K562 (cell line): ENCODE measurements around the gene NAA80. TPM values are rescaled to one million over a fixed set of nuclear protein-coding genes. Genes with fewer than 3 reads are reported as not detected.
A peak's percentile ranks its signal among the peaks of the same experiment; 100 is the strongest.

Experiments used
- ATAC-seq: fragments of 200-7000 bp; cut with Tn5 transposase; 3 replicates; pipeline ENCODE4 v1.9.1; 2020; ENCODE audit warnings: moderate library complexity
- Bru-seq: library from RNA; stranded (reverse); fragments of 400-500 nt; gene quantifications from one replicate; lab custom pipeline; 2021; lab: Mats Ljungman, UMichigan
- BruChase-seq, 2 experiments: library from RNA; stranded (reverse); fragments of 400-500 nt; gene quantifications; one replicate each; lab custom pipeline; 2021; lab: Mats Ljungman, UMichigan
- BruUV-seq: library from RNA; stranded (reverse); fragments of 400-500 nt; replicated peaks from 2 replicates; lab custom pipeline; 2021; lab: Mats Ljungman, UMichigan
- CTCF ChIA-PET: fragments of 300-600 bp; formaldehyde crosslinking; extraction: SDS; loops from one replicate; lab custom pipeline; 2021; ENCODE audit warnings: low intra/inter-chr PET ratio; lab: Yijun Ruan, JAX
- POLR2A ChIA-PET: fragments of 300-600, 350-650 bp; sonication (Branson Sonifier 250); formaldehyde crosslinking; extraction: SDS; loops from one replicate; lab custom pipeline; 2021; ENCODE audit warnings: antibody characterized with exemption, inconsistent platforms; lab: Yijun Ruan, JAX
- DNase-seq, 4 experiments: peaks; one replicate each; pipeline versions ENCODE4 v3.0.0 to v3.0.0-alpha.2; 2011 to 2018; ENCODE audit warnings: low spot score in 3 of 4, mixed read lengths in 3 of 4; ENCODE audit errors: extremely low read depth in 1 of 4
- FAIRE-seq: peaks from 2 replicates; lab custom pipeline; 2011; peaks lifted over from hg19 to GRCh38; lab: Jason Lieb, UNC
- H2AFZ ChIP-seq: 2 replicates; pipeline ENCODE4 v1.6.0; 2011; ENCODE audit warnings: low read depth, low read length, control low read depth, inconsistent platforms
- H3K27ac ChIP-seq: fragments of 200-600 bp; 3 replicates; pipeline ENCODE4 v1.8.0; 2011; ENCODE audit warnings: low read depth, mild to moderate bottlenecking, control low read depth, inconsistent platforms, low read length, moderate library complexity, mixed read lengths; ENCODE audit errors: extremely low read depth
- H3K27me3 ChIP-seq, 2 experiments: fragments of 300-600 bp in 1 of 2; 2 replicates in 1 of 2; 3 replicates in 1 of 2; pipeline versions ENCODE4 v1.6.0 to v1.8.0; 2011; ENCODE audit warnings: inconsistent platforms in 2 of 2, low read length in 2 of 2, mild to moderate bottlenecking in 1 of 2, mixed read lengths in 1 of 2, moderate library complexity in 1 of 2; ENCODE audit not compliant: control insufficient read depth in 2 of 2, insufficient read depth in 2 of 2
- H3K36me3 ChIP-seq: fragments of 300-600 bp; 3 replicates; pipeline ENCODE4 v1.8.0; 2011; ENCODE audit warnings: mild to moderate bottlenecking, low read length, inconsistent platforms; ENCODE audit not compliant: control insufficient read depth, insufficient read depth
- H3K4me1 ChIP-seq, 2 experiments: fragments of 200-600 bp in 1 of 2; replicated peaks in 1 of 2; 2 replicates in 1 of 2; 3 replicates in 1 of 2; pipeline versions ENCODE4 v1.5.1 to v1.8.0; 2011; ENCODE audit warnings: inconsistent platforms in 2 of 2, low read length in 2 of 2, mild to moderate bottlenecking in 1 of 2, mixed read lengths in 1 of 2, moderate library complexity in 1 of 2; ENCODE audit not compliant: control insufficient read depth in 2 of 2, insufficient read depth in 2 of 2
- H3K4me2 ChIP-seq: 2 replicates; pipeline ENCODE4 v1.6.1; 2011; ENCODE audit warnings: low read length, control low read depth, inconsistent platforms, mixed read lengths; ENCODE audit not compliant: insufficient read depth
- H3K4me3 ChIP-seq: fragments of 200-600 bp; sonication (generic), shearing (Covaris generic); 2 replicates; pipeline ENCODE4 v1.5.1; 2016; ENCODE audit warnings: control low read depth, inconsistent platforms
- H3K79me2 ChIP-seq: fragments of 200-600 bp; 3 replicates; pipeline ENCODE4 v1.8.0; 2011; ENCODE audit warnings: low read length, inconsistent platforms; ENCODE audit not compliant: control insufficient read depth, insufficient read depth
- H3K9ac ChIP-seq, 2 experiments: 2 replicates each; pipeline versions ENCODE4 v1.6.0 to v1.6.1; 2011; ENCODE audit warnings: low read depth in 2 of 2, low read length in 2 of 2, control low read depth in 1 of 2, inconsistent platforms in 1 of 2, mild to moderate bottlenecking in 1 of 2, mixed read lengths in 1 of 2; ENCODE audit not compliant: insufficient read depth in 1 of 2
- H3K9me1 ChIP-seq: one replicate; pipeline ENCODE4 v1.6.0; 2011; ENCODE audit warnings: inconsistent platforms, mild to moderate bottlenecking, low read length, moderate library complexity; ENCODE audit not compliant: control insufficient read depth, insufficient read depth
- H3K9me3 ChIP-seq: replicated peaks from 2 replicates; pipeline ENCODE4 v1.5.1; 2011; ENCODE audit warnings: low read depth, low read length, inconsistent platforms; ENCODE audit not compliant: control insufficient read depth, insufficient read depth
- H4K20me1 ChIP-seq: replicated peaks from 2 replicates; pipeline ENCODE4 v1.6.1; 2011; ENCODE audit warnings: low read length, inconsistent platforms, mixed read lengths; ENCODE audit not compliant: control insufficient read depth, insufficient read depth
- CHD2 ChIP-seq: IDR thresholded peaks from 2 replicates; pipeline ENCODE4 v1.6.1; 2011; ENCODE audit warnings: low read depth, low read length
- CREB1 ChIP-seq, 2 experiments: sonication (generic) in 1 of 2; formaldehyde crosslinking in 1 of 2; IDR thresholded peaks; 2 replicates each; pipeline versions ENCODE4 v1.6.1 to v1.8.0; 2012 to 2022; ENCODE audit warnings: inconsistent platforms in 1 of 2, mild to moderate bottlenecking in 1 of 2, missing genetic modification reagents in 1 of 2, moderate library complexity in 1 of 2
- CREM ChIP-seq: IDR thresholded peaks from 2 replicates; pipeline ENCODE4 v1.6.1; 2014; ENCODE audit warnings: antibody characterized with exemption, low read depth
- GABPB1 ChIP-seq: sonication (generic); formaldehyde crosslinking; IDR thresholded peaks from 2 replicates; pipeline ENCODE4 v1.8.0; 2022; ENCODE audit warnings: mild to moderate bottlenecking, missing genetic modification reagents
- NCOA4 ChIP-seq: fragments of 450-650 bp; IDR thresholded peaks from 2 replicates; pipeline ENCODE4 v1.6.1; 2018; ENCODE audit warnings: mild to moderate bottlenecking; ENCODE audit not compliant: partially characterized antibody
- PML ChIP-seq: IDR thresholded peaks from 2 replicates; pipeline ENCODE4 v1.6.1; 2012; ENCODE audit warnings: low read length, inconsistent platforms
- ZBTB17 ChIP-seq: fragments of 450-650 bp; formaldehyde crosslinking; IDR thresholded peaks from 2 replicates; pipeline ENCODE4 v1.4.0; 2020; ENCODE audit warnings: mild to moderate bottlenecking
- ZBTB7A ChIP-seq: IDR thresholded peaks from 2 replicates; pipeline ENCODE4 v1.6.1; 2011; ENCODE audit warnings: low read depth, mild to moderate bottlenecking, low read length, moderate library complexity, borderline replicate concordance; ENCODE audit not compliant: control insufficient read depth
- ZC3H8 ChIP-seq: fragments of 450-650 bp; IDR thresholded peaks from 2 replicates; pipeline ENCODE4 v1.6.1; 2017
- ZNF324 ChIP-seq: fragments of 250-450 bp; sonication (Bioruptor Pico); IDR thresholded peaks from 2 replicates; pipeline ENCODE4 v1.4.0; 2020; ENCODE audit warnings: mild to moderate bottlenecking
- WGBS: fragments of 100-300 bp; shearing (Covaris generic); methylation state at CpG from one replicate; pipeline ENCODE4 v1.1.6; 2016; ENCODE audit warnings: low coverage, mixed read lengths; ENCODE audit not compliant: insufficient coverage; ENCODE audit errors: missing lambda C conversion rate; 5-methylcytosine and 5-hydroxymethylcytosine counted together
- in situ Hi-C: fragments of 300-500 bp; cut with MboI; formaldehyde crosslinking; loops from 4 replicates; pipeline ENCODE4 v1.15.0; 2018; ENCODE audit warnings: inconsistent platforms, mixed read lengths
- intact Hi-C: fragments of 100-400 bp; cut with micrococcal nuclease; formaldehyde crosslinking; loops from 2 replicates; pipeline ENCODE4 v1.14.2; 2022
- long read RNA-seq, 3 experiments: library from polyadenylated mRNA in 2 of 3; library from RNA in 1 of 3; unstranded in 2 of 3; stranded (forward) in 1 of 3; transcript quantifications; one replicate each; pipeline ENCODE4 v2.0.0, GENCODE V29; 2019 to 2022
- polyA minus RNA-seq, 3 experiments: library from RNA; depleted of rRNA, polyadenylated mRNA; stranded (reverse); fragments of >200 nt; gene quantifications; 2 replicates each; pipeline ENCODE4 v1.2.3, GENCODE V29; 2011
- polyA plus RNA-seq, 8 experiments: library from polyadenylated mRNA; depleted of rRNA in 4 of 8; stranded (reverse) in 5 of 8; unstranded in 3 of 8; fragments of >200 nt; fragmentation: Nextera tagmentation in 2 of 8; fragmentation: Illumina TruSeq in 1 of 8; extraction: Ambion mirVana in 2 of 8; extraction: Trizol in 1 of 8; gene quantifications; 2 replicates each; pipeline versions ENCODE4 v1.2.1 to v1.2.3, GENCODE V29; 2011 to 2014; ENCODE audit warnings: inconsistent platforms in 1 of 8, missing spikeins in 1 of 8
- total RNA-seq, 7 experiments: library from RNA; depleted of rRNA in 6 of 7; stranded (reverse); fragments of >200 nt in 6 of 7; fragmentation: Illumina TruSeq in 2 of 7; extraction: Trizol in 2 of 7; gene quantifications; 2 replicates each; pipeline versions ENCODE4 v1.2.1 to v1.2.3, GENCODE V29; 2011 to 2021; ENCODE audit warnings: low replicate concordance in 1 of 7
- TF ChIP-seq, protein P1 (sequence below): sonication (generic); formaldehyde crosslinking; IDR thresholded peaks from 2 replicates; pipeline ENCODE4 v1.8.0; 2022; ENCODE audit warnings: missing genetic modification reagents, mild to moderate bottlenecking, moderate library complexity, borderline replicate concordance
- TF ChIP-seq, protein P2 (sequence below), 2 experiments: fragments of 450-650 bp; IDR thresholded peaks; 2 replicates each; pipeline ENCODE4 v1.6.1; 2016

The NAA80 gene, protein sequence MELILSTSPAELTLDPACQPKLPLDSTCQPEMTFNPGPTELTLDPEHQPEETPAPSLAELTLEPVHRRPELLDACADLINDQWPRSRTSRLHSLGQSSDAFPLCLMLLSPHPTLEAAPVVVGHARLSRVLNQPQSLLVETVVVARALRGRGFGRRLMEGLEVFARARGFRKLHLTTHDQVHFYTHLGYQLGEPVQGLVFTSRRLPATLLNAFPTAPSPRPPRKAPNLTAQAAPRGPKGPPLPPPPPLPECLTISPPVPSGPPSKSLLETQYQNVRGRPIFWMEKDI
- 16.2 and 63.0 TPM in 2 replicates for total RNA-seq (2011; cell fraction: chromatin; rRNA removed; ENCODE audit: low replicate concordance)
- total RNA-seq (2011; cell fraction: nucleolus; rRNA removed) = 43.6 and 46.5 TPM in 2 replicates
- 23.6 and 28.2 TPM in 2 replicates for total RNA-seq (2011; cell fraction: nucleoplasm; rRNA removed)
- 12.8 and 19.6 TPM in 2 replicates for total RNA-seq (2014; rRNA removed)
- total RNA-seq (2014; rRNA removed; fragmentation: Illumina TruSeq; extraction: Trizol) = 3.6 and 4.5 TPM in 2 replicates
- 7.7 and 8.4 TPM in 2 replicates for total RNA-seq (2015; rRNA removed; fragmentation: Illumina TruSeq; extraction: Trizol)
- 17.1 and 20.8 TPM in 2 replicates for total RNA-seq (2021)
- polyA plus RNA-seq (2011; rRNA removed) = 8.6 and 21.4 TPM in 2 replicates
- 18.4 and 19.8 TPM in 2 replicates for polyA plus RNA-seq (2011; cell fraction: cytosol; rRNA removed)
- 94.4 and 123 TPM in 2 replicates for polyA plus RNA-seq (2011; cell fraction: nucleus; rRNA removed)
- 14.0 and 25.1 TPM in 2 replicates for polyA plus RNA-seq (2012)
- 18.1 and 23.5 TPM in 2 replicates for polyA plus RNA-seq (2014; fragmentation: Illumina TruSeq; extraction: Trizol)
- 1 to 10 TPM in 1 of 2 experiments, under 1 TPM in 1; 0.82 to 1.7 TPM for polyA plus RNA-seq (2014; fragmentation: Nextera tagmentation; extraction: Ambion mirVana)
- 13.6 and 24.0 TPM in 2 replicates for polyA plus RNA-seq (2014; rRNA removed)
- polyA minus RNA-seq (2011; rRNA and poly(A)+ RNA removed) = 7.3 and 8.6 TPM in 2 replicates
- polyA minus RNA-seq (2011; cell fraction: cytosol; rRNA and poly(A)+ RNA removed) = 5.2 and 5.9 TPM in 2 replicates
- polyA minus RNA-seq (2011; cell fraction: nucleus; rRNA and poly(A)+ RNA removed) = 27.1 and 33.3 TPM in 2 replicates
- Bru-seq, nascent RNA = percentile 70 among the genes with signal in this experiment
- percentile 59 among the genes with signal in this experiment for BruChase-seq, experiment 1, labeled RNA remaining after a 2-hour chase
- percentile 52 among the genes with signal in this experiment for BruChase-seq, experiment 2, labeled RNA remaining after a 6-hour chase
- long read RNA-seq, experiment 1, partial matches to known transcripts = 0 of 7 reads
- long read RNA-seq, experiment 1, other reads (novel, unspliced or antisense) = 5 of 7 reads
- long read RNA-seq, experiment 2, partial matches to known transcripts = 0 of 5 reads
- long read RNA-seq, experiment 2, other reads (novel, unspliced or antisense) = 2 of 5 reads
- long read RNA-seq, experiment 3, partial matches to known transcripts = 2 of 6 reads
- long read RNA-seq, experiment 3, other reads (novel, unspliced or antisense) = 0 of 6 reads

DNA sequence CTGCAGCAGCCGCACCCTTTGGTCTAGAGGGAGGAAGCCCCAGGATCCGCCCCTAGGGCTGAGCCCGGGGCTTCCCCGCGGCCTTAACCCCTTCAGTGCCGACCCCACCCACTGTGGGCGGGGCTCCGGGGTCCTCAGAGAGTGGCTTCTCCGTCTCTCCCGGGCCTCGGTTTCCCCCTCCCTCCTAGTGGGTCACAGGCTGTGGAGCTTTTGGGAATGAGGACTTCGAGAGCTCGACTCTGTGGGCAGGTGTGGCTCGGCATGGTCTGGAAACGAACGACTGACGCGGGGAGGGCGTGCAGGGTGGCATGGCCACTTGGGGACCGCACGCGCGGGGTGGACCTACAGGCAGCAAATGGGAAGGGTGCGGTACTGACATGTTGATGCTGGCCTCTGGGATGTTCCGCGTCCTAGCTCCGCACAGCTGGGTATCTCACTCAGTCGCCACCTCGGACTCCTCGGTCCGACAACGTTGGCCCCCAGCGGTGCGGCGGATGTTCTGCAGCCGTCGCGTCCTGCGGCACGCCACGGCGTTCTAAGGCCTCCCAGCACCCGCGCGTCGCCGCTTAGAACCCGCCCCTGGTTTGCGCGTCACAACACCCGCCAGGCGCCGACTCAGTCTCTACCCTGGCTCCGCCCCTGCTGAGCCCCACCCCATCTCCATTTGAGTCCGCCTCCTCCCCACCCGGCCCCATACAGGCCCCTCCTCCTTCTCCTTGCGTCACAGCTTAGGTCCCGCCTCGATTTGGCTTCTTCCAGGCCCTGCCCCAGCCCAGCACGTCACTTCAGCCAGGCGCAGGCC, at the start of gene NAA80, which contains the start of gene HYAL3:
Gene NAA80, minus strand, starts transcription at position 570 of the 802 bp plus-strand sequence. CDS start 1,942 bp downstream, outside the sequence.
Gene HYAL3, minus strand, starts transcription at position 570 of the 802 bp plus-strand sequence. CDS start 3,803 bp downstream, outside the sequence.
- DNase-seq = peak; percentile 89 to 97 (median 93)
- Histone ChIP-seq H3K9me3 (no peaks in the 10 kb centered on the region), H3K4me1 (peaks cover 22 to 72% of the 10 kb centered on the region in 2 experiments; a peak in 4 of 5 replicates), H3K4me3 (peak within 1 kb of the TSS; percentile 83), H3K36me3 (peaks cover 19% of the 10 kb centered on the region; the same call in 2 of the 3 replicates), H3K79me2 (peaks cover 49% of the 10 kb centered on the region), H3K27me3 (no peaks in the 10 kb centered on the region), H2AFZ (peak within 1 kb of the TSS; percentile 92), H3K27ac (peak within 1 kb of the TSS; percentile 99), H3K4me2 (peak within 1 kb of the TSS; percentile 94), H3K9ac (peak within 1 kb of the TSS; percentile 94 to 97), H4K20me1 (no peaks in the 10 kb centered on the region), H3K9me1 (no peaks in the 10 kb centered on the region)
- peak; percentile 99 for FAIRE-seq
- POLR2A ChIA-PET = interaction anchor here (0.6 to 1.5 kb wide), 9 partner anchors 11 to 51 kb away, joined by 3 to 8 read pairs (median 3); partner anchors contain the start of gene TUSC2
- ATAC-seq = peak; percentile 85
- BruUV-seq = no TSS peak
- WGBS = 0% methylated on average over 32 of the region's 61 CpGs
- in situ Hi-C loops (no loop called here), intact Hi-C loops (loop anchor here (2.0 kb wide), 1 partner anchor 30 kb away; the partner anchor contains the start of gene TUSC2)
- CTCF ChIA-PET = interaction anchor here (0.6 to 0.7 kb wide), 2 partner anchors 72 to 369 kb away, joined by 3 to 9 read pairs; no protein-coding TSS in a partner anchor
- TF ChIP-seq, protein P1, sequence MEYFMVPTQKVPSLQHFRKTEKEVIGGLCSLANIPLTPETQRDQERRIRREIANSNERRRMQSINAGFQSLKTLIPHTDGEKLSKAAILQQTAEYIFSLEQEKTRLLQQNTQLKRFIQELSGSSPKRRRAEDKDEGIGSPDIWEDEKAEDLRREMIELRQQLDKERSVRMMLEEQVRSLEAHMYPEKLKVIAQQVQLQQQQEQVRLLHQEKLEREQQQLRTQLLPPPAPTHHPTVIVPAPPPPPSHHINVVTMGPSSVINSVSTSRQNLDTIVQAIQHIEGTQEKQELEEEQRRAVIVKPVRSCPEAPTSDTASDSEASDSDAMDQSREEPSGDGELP (CRISPR knock-in tag) = peak; percentile 92
- TF ChIP-seq CREM = peak; percentile 91
- TF ChIP-seq PML = no peak
- peak; percentile 76; the same call in 1 of the 2 replicates for TF ChIP-seq ZBTB7A
- TF ChIP-seq GABPB1 = no peak; the same call in 1 of the 2 replicates
- peak; percentile 87 for TF ChIP-seq CREB1 (IDR thresholded peaks at IDR 0.05)
- peak; percentile 89 for TF ChIP-seq CREB1 (CRISPR knock-in tag; IDR thresholded peaks at IDR 0.05)
- TF ChIP-seq NCOA4 = no peak
- no peak for TF ChIP-seq ZNF324 (CRISPR knock-in tag)
- TF ChIP-seq ZC3H8 = no peak
- no peak for TF ChIP-seq ZBTB17 (CRISPR knock-in tag)
- TF ChIP-seq, protein P2, sequence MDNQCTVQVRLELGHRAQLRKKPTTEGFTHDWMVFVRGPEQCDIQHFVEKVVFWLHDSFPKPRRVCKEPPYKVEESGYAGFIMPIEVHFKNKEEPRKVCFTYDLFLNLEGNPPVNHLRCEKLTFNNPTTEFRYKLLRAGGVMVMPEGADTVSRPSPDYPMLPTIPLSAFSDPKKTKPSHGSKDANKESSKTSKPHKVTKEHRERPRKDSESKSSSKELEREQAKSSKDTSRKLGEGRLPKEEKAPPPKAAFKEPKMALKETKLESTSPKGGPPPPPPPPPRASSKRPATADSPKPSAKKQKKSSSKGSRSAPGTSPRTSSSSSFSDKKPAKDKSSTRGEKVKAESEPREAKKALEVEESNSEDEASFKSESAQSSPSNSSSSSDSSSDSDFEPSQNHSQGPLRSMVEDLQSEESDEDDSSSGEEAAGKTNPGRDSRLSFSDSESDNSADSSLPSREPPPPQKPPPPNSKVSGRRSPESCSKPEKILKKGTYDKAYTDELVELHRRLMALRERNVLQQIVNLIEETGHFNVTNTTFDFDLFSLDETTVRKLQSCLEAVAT (IDR thresholded peaks at IDR 0.05) = no peak
- TF ChIP-seq CHD2 = no peak
